Inflammatory macrophage treated with lipopolysaccharide for 4 hours (primary cell): ENCODE results near the gene ZNF205.
A peak's percentile ranks its signal among the peaks of the same experiment; 100 is the strongest.
"Not testable (repeated sequence)": the region's sequence is repeated elsewhere in the genome, so short reads cannot be mapped to it uniquely, and the experiment has no call there.

ENCODE experiments used
- DNase-seq: peaks from one replicate; pipeline ENCODE4 v3.0.0-alpha.2; 2020

The ZNF205 gene

DNA sequence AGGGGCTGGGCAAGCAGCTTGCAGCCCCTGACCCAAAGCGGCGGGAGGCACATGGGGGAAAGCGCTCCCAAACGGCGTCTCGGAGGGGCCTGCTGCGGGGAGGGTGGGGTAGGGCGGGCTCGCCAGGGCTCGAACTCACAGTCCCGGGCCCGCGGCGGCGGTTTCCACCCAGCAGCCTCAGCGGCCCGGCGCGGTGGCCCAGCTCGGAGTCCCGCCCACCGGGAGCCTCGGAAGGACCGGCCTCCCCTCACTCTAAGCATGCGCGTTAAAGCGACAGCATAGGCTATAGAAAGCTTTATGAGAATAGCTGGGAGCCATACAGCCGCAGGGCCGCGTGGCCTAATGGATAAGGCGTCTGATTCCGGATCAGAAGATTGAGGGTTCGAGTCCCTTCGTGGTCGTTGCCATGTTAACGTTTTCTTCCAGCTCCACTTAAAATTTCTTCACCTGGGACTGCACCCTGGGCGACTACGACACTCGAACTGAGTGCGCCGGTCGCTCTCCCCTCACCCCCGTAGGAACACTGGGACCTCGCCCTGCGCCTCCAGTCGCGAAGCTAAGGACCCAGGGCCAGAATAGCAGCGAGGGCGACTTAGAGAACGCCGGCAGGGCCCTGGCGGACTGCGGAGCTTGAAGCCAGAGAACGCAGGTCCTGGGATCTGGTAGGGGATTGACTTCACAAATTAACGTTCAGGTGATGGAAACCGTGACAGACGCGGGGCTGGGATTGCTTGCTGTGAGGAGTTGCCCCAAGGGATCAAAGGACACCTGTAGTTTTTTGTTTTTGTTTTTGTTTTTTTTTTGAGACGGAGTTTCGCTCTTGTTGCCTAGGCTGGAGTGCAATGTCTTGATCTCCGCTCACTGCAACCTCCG, 38.2 kb downstream of the ZNF205 start:
- peak; percentile 96 for DNase-seq

GRCh38 chr16:3152027-3152276, 39.6 kb downstream of the ZNF205 start:
- DNase-seq: no peak

GRCh38 chr16:3152277-3152990, 40.0 kb downstream of the ZNF205 start:
- peak; percentile 81 for DNase-seq

GRCh38 chr16:3152991-3153368, 40.6 kb downstream of the ZNF205 start:
- DNase-seq: no peak

GRCh38 chr16:3155181-3155580, 42.8 kb downstream of the ZNF205 start:
- DNase-seq: no peak

GRCh38 chr16:3155972-3156371, 43.6 kb downstream of the ZNF205 start:
- no peak for DNase-seq

- peak; percentile 72 for DNase-seq
These were observed 45.0 kb downstream of the ZNF205 start for GRCh38 chr16:3157229-3158025.

DNA sequence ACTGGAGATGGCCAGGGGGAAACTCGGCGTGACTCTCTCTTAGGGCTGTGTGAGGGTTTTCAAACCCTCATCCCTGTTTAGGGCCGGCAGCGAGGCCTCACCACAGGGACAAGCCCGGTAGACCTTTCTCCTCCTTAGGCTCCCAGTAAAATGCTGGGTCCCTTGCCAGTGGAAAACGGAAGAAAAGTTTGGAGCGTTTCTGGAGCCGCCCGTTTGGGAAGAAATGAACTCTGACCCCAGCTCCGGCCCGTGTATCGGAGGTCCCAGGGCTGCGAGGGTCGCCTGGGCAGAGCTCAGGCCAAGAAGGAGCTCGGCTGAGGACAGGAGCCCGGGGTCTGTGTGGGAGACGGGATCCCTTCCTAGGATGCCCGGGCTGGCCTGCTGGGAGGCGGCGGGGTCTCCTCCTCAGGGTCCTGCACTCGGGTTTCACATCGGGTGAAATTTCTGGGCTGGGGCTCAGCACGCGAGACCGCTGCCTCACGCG, 45.7 kb downstream of the ZNF205 start:
- no peak for DNase-seq

GRCh38 chr16:3158510-3159314, 46.3 kb downstream of the ZNF205 start:
- DNase-seq: peak; percentile 76

GRCh38 chr16:3161235-3162018, 49.0 kb downstream of the ZNF205 start:
- DNase-seq: no peak

DNA sequence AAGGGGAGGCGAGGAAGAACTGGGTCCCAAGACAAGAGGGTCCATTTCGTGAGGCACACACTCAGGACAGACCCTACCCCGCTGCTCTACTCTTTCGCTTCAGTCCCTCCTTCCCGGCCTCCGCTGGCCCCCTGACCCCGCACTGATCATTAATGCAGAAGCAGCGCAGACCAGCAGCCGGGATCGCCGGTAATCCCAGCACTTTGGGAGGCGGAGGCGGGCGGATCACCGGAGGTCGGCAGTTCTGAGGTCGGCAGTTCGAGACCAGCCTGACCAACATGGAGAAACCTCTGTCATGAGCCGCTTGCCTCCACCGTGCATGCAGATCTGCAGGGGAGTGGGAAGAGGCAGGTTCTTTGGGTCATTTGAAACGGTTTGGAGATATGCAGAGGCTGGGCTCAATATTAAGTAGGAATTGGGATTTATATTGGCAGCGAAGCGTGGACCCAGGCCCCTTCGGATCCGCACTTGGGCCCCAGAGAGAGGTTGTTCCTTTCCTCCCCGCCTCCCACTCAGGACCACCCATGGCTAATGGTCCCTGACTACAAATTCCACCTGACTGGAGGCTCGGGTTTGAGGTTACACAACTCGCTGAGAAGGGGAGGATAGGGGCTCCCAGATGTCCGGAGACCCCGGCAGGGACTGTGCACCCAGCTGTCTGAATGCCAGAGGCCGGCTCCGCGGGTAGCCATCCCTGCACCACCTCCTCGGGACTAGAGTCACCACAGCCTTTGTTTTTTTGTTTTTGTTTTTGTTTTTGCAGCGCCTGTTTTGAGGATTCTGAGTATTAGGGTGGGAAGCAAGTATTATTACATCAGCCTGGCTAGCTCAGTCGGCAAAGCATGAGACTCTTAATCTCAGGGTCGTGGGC, 52.0 kb downstream of the ZNF205 start:
- DNase-seq: no peak

DNA sequence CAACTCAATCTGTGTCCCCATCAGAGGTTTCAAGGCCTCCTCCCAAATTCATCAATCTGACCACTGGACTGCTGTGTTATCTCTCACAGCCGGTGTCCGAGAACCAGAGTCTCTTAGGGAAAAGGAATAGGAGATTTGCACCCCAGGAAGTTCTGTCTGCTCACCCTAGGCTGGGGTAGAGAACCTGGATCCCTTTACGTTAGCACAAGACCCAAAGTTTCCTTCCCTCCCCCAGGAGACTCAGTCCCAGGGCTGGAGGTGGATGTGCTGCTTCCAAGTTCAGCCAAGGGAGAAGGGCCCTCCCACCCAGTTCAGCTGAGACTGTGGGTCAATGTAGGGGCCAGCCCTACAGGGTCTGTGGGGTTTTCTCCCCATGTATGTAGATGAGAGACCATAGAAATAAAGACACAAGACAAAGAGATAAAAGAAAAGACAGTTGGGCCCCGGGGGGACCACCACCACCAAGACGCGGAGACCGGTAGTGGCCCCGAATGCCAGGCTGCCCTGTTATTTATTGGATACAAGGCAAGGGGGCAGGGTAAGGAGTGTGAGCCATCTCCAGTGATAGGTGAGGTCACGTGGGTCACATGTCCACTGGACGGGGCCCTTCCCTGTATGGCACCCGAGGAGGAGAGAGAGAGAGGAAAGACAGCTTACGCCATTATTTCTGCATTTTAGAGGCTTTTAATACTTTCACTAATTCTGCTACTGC, 52.9 kb downstream of the ZNF205 start:
- no peak for DNase-seq

DNA sequence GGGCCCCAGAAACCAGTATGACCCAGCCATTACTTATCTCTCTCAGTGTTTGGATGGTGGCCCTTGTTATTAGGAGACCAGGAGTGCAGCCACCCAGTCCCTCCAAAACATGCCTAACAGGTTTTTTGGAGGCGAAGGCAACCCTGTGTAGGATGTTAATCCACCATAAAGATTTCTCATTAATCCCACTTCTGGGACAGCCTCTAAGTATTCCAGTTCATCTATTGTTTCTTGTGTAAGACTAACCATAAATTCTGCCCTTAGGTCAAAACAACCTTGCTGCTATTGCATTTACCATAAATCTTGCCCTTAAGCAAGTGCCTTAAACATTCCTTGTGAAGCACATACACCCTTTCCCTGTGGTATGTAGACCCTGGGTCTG, 54.1 kb downstream of the ZNF205 start:
- no peak for DNase-seq

DNA sequence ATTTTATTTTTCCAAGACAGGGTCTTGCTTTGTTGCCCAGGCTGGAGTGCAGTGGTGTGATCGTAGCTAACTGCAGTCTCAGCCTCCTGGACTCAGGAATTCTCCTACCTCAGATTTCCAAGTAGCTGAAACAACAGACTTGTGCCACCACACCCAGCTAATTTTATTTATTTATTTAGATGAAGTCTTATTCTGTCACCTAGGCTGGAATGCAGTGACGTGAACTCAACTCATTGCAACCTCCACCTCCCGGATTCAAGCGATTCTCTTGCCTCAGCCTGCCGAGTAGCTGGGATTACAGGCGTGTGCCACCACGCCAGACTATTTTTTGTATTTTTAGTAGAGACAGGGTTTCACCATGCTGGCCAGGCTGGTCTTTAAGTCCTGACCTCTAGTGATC, 56.3 kb downstream of the ZNF205 start:
- not testable (repeated sequence) for DNase-seq
